HG03280 (cell line): Measurements from ENCODE around the gene KLRB1.
"Not testable (repeated sequence)": the region's sequence is repeated elsewhere in the genome, so short reads cannot be mapped to it uniquely, and the experiment has no call there.

Experiments used
- ATAC-seq: cut with Tn5 transposase; IDR thresholded peaks from one replicate; pipeline ENCODE4 v1.9.1; 2021; ENCODE audit warnings: mild to moderate bottlenecking, moderate library complexity; ENCODE audit not compliant: unreplicated experiment

The KLRB1 gene

DNA sequence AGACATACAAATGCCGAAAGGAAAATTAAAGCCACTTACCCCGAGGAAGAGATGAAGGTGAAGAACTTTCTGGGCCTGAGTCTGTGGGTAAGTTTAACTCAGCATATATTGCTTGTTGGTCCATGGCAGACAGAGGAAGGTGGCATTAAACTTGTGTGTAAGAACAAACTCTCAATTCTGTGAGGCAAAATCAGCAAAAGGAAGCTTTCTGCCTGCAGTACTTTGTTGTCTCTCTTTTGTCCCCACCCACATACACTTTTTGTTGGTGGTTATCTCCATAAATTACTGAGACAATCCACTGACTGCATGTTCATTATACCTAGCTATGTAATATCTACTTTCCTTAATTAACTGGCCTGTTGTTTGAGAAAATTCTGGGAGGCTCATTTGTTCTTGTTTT, at the start of gene KLRB1:
Gene KLRB1 (minus strand): TSS at position 201 of the 400 bp plus-strand sequence. CDS start 77 bp downstream, at position 124.
- no peak for ATAC-seq

GRCh38 chr12:9651265-9651729, 43.6 kb upstream of the KLRB1 start:
- no peak for ATAC-seq

- ATAC-seq, result no peak
Measured at GRCh38 chr12:9650151-9650576, 42.4 kb upstream of the KLRB1 start.

- no peak for ATAC-seq
Measured at GRCh38 chr12:9649532-9649940, 41.8 kb upstream of the KLRB1 start.

- no peak for ATAC-seq
Measured at GRCh38 chr12:9648701-9649531, 41.2 kb upstream of the KLRB1 start.

GRCh38 chr12:9647825-9648700, 40.3 kb upstream of the KLRB1 start:
- ATAC-seq, result peak; percentile 64

DNA sequence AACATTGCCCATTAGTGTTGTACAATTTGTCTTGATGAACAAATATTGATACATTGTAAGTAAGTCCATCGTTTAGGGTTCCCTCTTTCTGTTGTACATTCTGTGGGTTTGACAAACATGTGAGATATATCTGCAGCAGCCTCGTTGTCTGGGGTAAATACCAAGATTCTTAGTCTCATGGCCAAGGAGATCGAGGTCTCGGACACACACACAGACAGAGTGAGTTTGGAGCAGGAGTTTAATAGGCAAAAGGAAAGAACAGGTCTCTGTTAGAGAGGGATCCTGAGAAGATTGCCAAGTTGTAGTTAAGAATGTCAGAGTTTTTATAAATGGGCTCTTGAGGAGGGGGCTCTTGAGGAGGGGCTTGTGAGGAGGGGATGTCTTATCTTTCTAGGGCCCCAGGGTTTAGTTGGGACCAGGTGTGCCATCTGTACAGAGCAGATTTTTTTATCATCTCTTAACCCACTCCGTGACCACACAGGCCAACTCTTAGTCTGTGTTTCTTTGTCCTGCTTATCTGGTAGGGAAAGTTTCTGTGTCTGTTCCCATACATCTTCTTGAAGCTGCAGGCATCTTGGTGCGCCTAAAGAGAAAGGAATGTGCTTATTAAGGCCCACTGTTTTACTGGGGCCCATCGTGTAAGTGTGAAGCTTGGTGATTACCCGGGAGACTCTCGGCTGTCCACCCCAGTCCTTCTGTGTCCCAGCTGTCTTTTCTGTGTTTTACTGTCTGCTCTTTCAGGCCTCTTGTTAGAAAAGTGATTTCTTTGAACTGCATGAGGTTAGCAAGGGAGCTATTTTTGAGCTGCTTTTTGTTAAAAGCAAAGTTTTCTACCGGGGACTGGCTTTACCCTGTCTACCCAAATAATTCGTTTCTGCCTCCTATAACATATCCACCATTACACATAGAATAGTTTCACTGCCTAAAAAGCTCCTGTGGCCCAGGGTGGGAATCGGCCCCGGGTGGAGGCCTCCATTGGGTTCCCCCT, 39.4 kb upstream of the KLRB1 start:
- peak; percentile 7 for ATAC-seq

DNA sequence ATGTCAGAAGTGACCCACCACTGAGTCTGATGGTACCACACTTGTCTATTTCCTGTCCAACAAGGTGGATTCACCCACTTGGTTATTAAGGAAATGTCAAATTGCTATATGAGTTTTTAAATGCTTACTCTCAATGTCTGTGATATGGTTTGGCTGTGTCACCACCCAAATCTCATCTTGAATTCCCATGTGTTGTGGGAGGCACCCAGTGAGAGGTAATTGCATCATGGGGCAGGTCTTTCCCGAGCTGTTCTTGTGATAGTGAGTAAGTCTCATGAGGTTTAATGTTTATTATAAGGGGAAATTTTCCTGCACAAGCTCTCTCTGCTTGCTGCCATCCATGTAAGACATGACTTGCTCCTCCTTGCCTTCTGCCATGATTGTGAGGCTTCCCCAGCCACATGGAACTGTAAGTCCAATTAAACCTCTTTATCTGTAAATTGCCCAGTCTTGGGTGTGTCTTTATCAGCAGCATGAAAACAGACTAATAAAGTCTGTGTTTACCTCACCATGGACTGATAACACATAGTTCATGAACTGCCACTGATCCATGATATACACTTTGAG, 37.4 kb upstream of the KLRB1 start:
- ATAC-seq, result not testable (repeated sequence)

DNA sequence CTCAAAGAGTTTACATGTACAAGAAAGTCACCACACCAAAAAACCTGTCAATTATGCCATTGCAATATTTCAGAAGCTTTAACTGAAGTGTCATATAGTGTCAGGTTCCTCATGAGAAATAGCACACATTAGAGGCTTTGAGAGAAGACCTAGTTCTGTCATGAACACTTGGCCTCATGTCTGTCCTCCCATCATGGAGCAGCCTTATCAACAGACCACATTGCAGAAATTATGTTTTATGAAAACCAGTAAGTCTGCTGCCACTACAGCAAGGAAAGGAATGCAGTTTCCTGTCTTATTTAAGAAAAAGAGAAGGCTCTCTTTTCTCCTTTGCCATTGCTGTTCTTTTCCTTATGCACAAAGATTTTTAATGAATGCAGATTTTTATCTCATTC, 35.5 kb upstream of the KLRB1 start:
- ATAC-seq, result no peak

DNA sequence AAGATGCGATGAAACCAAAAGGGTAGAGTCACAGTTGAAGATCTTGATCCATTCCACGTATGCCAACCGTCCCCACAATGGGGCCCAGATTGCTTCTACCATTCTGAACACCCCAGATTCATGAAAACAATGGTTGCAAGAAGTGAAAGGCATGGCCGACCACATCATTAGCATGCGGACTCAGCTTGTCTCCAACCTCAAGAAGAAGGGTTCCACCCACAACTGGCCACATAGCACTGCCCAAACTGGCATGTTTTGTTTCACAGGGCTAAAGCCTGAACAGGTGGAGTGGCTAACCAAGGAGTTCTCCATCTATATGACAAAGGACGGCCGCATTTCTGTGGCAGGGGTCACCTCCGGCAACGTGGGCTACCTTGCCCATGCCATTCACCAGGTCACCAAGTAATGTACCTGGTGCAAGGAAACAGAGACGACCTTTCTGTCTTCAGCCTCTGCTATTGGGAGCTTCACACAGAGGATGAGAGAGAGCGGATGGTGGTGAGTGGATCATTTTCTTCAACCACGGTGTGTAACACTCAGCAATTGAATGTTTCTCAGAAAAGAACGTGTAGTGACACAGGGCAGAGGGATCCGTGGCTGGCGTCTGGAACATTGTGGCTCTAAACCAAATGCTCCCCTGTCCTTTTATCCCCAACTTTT, 35.0 kb upstream of the KLRB1 start:
- ATAC-seq, result peak; percentile 57

GRCh38 chr12:9640024-9640423, 32.3 kb upstream of the KLRB1 start:
- ATAC-seq, result no peak

GRCh38 chr12:9636851-9637206, 29.1 kb upstream of the KLRB1 start:
- ATAC-seq, result no peak

DNA sequence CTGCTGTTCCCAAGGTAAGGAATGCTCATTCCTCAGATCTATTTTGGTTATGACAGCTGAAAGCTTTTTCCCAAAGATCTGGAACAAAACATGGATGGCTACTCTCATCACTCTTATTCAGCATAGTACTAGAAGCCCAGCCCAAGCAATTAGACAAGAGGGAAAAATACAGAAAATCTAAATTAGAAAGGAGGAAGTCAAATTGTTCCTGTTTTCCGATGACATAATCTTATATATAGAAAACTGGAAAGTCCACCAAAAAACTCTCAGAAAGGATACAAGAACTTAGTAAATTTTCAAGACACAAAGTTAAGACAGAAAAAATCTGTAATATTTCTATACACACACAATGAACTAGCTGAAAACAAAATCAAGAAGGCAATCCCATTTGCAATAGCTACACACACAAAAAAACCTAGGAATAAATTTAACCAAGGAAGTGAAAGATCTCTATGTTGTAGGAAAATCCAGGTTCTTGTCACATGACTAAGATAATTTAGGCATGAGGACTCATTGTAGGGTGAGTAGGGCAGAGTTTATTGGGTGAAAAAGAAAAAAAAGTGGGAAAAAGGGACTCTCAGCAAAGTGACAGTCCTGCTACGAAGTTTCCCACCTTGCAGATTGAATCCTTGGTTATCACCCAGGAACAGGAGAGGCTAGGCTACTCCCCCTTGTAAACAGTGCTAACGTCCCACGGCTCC, 28.6 kb upstream of the KLRB1 start:
- no peak for ATAC-seq

GRCh38 chr12:9634969-9635754, 27.4 kb upstream of the KLRB1 start:
- ATAC-seq, result no peak

DNA sequence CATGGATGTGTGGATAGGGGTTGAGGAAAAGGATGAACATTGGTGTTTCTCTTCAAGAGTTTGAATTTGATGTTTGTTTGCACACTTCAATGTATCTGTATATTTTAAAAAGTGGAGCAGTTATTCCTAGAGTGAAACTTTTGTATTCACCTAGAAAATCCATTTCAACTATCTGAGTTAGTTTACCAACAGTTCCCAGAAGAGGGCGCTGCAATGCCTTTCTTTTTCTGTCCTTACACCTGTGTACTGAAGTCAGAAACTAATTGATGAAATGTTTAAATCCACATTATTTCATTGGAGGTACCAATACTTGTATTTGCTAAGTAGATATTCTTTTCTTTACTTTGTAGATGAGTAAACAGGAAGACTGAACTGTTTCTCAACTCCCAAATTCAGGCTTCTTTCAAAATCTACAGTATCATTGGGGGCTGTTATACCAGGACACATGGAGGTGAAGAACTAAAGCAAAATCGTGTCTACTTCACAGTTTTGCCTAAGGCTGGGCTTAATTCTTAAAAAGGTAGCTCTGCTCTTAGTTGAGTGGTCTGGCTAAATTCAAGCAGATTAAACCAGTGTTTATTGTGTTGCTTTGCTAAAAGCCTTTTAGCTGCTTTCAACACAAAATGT, 26.6 kb upstream of the KLRB1 start:
- no peak for ATAC-seq

DNA sequence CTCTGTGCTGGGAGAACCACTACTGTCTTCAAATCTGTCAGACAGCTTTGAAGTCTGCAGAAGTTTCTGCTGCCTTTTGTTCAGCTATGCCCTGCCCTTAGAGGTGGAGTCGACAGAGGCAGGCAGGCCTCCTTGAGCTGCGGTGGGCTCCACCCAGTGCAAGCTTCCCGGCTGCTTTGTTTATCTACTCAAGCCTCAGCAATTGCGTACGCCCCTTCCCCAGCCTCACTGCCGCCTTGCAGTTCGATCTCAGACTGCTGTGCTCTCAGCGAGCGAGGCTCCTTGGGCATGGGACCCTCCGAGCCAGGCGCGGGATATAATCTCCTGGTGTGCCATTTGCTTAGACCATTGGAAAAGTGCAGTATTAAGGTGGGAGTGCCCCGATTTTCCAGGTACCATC, 25.1 kb upstream of the KLRB1 start:
- ATAC-seq, result no peak

DNA sequence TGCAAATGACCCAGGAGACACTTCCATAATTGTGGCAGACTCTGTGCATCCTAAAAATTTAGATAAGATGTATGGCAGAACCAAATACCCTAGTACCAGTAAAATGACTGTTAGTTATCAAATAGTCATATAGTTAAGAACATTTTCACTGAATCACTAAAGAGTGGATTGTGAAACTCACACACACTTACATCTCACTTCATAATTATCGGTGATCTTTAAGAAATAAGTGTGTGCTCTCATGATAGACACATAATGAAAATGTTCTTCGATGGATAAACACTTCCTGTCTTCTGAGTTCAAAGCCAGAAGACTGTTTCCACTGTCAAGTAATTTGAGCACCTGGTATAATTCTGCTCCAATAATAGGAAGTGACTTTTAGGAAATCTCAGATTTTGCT, 19.1 kb upstream of the KLRB1 start:
- no peak for ATAC-seq

- ATAC-seq, result no peak
Measured at GRCh38 chr12:9626291-9626690, 18.6 kb upstream of the KLRB1 start.
